ENCODE results near the gene TMEM132D.

DNA sequence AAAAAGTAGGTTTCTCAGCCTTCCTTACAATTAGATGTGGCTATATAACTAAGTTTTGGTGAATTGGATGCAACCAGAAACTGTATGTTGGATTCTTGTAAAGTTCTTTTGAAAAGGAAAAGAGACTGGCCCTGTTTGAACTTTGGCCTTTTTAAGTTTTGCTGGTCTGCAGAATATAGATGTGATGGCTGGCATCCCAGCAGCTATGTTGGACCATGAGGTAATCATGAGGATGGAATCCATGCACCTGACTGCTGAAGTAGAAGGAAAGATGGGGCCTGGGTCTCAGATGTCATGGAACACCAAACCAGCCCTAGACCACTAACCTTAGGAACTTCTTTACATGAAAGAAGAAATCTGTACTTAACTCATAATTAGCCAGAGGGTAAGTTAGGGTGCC lies 568.1 kb downstream of the TMEM132D start:
- TF ChIP-seq EZH2phosphoT487 (IDR thresholded peaks at IDR 0.05) (no peak), EZH2 (IDR thresholded peaks at IDR 0.05) (no peak)
- TF ChIP-seq, protein P1, sequence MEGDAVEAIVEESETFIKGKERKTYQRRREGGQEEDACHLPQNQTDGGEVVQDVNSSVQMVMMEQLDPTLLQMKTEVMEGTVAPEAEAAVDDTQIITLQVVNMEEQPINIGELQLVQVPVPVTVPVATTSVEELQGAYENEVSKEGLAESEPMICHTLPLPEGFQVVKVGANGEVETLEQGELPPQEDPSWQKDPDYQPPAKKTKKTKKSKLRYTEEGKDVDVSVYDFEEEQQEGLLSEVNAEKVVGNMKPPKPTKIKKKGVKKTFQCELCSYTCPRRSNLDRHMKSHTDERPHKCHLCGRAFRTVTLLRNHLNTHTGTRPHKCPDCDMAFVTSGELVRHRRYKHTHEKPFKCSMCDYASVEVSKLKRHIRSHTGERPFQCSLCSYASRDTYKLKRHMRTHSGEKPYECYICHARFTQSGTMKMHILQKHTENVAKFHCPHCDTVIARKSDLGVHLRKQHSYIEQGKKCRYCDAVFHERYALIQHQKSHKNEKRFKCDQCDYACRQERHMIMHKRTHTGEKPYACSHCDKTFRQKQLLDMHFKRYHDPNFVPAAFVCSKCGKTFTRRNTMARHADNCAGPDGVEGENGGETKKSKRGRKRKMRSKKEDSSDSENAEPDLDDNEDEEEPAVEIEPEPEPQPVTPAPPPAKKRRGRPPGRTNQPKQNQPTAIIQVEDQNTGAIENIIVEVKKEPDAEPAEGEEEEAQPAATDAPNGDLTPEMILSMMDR (IDR thresholded peaks at IDR 0.05) = no peak
